ENCODE data around the gene SDC3.

SDC3 gene

GRCh38 chr1:30875197-30875596 lies 33.4 kb downstream of the SDC3 start:
- no peak for TF ChIP-seq CTCF (IDR thresholded peaks at IDR 0.05)
- no peak for DNase-seq
- H3K27ac Mint-ChIP-seq: no peak overlapping the region
- H3K9me3 Mint-ChIP-seq: no peaks in the 10 kb centered on the region
- peaks cover 5% of the 10 kb centered on the region for H3K36me3 Mint-ChIP-seq (ENCODE audit: low read depth)
- H3K4me3 Mint-ChIP-seq: no peak overlapping the region
- H3K4me1 Mint-ChIP-seq: peaks cover 35% of the 10 kb centered on the region
- H3K27me3 Mint-ChIP-seq (ENCODE audit: low read depth, poor library complexity): peaks cover 7% of the 10 kb centered on the region

DNA sequence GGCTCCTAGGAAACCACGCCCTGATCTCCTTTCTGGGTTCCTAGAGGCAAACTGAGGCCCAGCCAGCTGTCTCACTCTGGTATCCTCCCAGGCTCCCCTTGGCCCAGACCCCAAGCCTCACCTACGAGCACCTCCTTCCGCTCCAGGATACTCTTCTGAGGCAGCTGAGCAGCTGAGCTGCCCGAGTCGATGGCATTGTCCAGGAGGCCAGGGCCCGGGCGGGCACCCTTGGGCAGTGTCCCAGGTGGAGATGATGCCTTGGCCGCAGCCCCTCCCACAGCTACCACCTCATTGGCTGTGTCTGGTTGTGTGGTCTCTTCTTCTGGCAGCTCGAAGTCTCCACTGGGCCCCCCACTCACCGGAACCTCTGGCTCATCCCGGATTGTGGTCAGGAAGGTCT lies 34.4 kb downstream of the SDC3 start:
- TF ChIP-seq CTCF (IDR thresholded peaks at IDR 0.05): no peak
- no peaks in the 10 kb centered on the region for H3K9me3 Mint-ChIP-seq
- peaks cover 5% of the 10 kb centered on the region for H3K36me3 Mint-ChIP-seq (ENCODE audit: low read depth)
- no peak for DNase-seq
- no peak overlapping the region for H3K27ac Mint-ChIP-seq
- H3K4me1 Mint-ChIP-seq: peaks cover 31% of the 10 kb centered on the region
- H3K4me3 Mint-ChIP-seq: no peak overlapping the region
- peaks cover 7% of the 10 kb centered on the region for H3K27me3 Mint-ChIP-seq (ENCODE audit: low read depth, poor library complexity)

- H3K27ac Mint-ChIP-seq: no peak overlapping the region
- H3K27me3 Mint-ChIP-seq (ENCODE audit: low read depth, poor library complexity): peaks cover 7% of the 10 kb centered on the region
- H3K36me3 Mint-ChIP-seq (ENCODE audit: low read depth): peaks cover 5% of the 10 kb centered on the region
- no peaks in the 10 kb centered on the region for H3K9me3 Mint-ChIP-seq
- no peak for TF ChIP-seq CTCF (IDR thresholded peaks at IDR 0.05)
- H3K4me1 Mint-ChIP-seq: peaks cover 30% of the 10 kb centered on the region
- DNase-seq: no peak
- H3K4me3 Mint-ChIP-seq: no peak overlapping the region
These were observed 35.7 kb downstream of the SDC3 start for GRCh38 chr1:30872948-30873263.

GRCh38 chr1:30872033-30872947 lies 36.3 kb downstream of the SDC3 start:
- H3K4me1 Mint-ChIP-seq: peaks cover 24% of the 10 kb centered on the region
- peak overlapping the region; percentile 47 for H3K27ac Mint-ChIP-seq
- H3K27me3 Mint-ChIP-seq (ENCODE audit: low read depth, poor library complexity): peaks cover 7% of the 10 kb centered on the region
- no peak overlapping the region for H3K4me3 Mint-ChIP-seq
- no peaks in the 10 kb centered on the region for H3K9me3 Mint-ChIP-seq
- DNase-seq: no peak
- H3K36me3 Mint-ChIP-seq (ENCODE audit: low read depth): peaks cover 5% of the 10 kb centered on the region
- TF ChIP-seq CTCF (IDR thresholded peaks at IDR 0.05): no peak

DNA sequence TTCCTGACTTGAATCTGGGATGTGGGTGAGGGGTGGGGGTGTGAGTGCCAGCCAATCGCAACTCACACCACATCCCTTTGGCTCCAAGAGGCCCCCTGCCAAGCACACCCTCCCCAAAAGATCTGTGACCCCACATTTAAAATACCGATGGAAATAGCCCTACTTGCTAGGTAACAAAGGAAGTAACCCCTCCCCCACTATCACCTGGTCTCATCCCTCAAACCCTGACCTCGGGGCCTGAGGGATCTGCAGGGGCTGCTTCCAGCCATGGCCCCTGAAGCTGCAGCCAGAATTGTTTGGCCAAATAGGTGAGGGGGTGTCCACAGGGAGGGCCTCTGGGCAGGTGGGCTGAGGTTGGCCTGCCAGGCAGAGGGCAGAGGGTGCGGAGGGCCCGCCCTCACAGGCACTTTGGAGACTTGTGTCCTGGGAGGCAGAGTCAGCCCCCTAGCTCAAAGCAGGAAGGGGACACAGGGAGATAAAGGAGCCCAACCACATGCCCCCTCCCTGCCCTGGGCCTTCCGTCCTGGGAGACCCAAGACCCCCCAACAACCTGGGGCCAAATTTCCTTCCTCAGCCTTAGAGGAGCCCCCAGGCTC lies 37.2 kb downstream of the SDC3 start:
- peaks cover 7% of the 10 kb centered on the region for H3K27me3 Mint-ChIP-seq (ENCODE audit: low read depth, poor library complexity)
- H3K4me3 Mint-ChIP-seq: no peak overlapping the region
- peaks cover 5% of the 10 kb centered on the region for H3K36me3 Mint-ChIP-seq (ENCODE audit: low read depth)
- no peak overlapping the region for H3K27ac Mint-ChIP-seq
- TF ChIP-seq CTCF (IDR thresholded peaks at IDR 0.05): no peak
- no peak for DNase-seq
- peaks cover 23% of the 10 kb centered on the region for H3K4me1 Mint-ChIP-seq
- no peaks in the 10 kb centered on the region for H3K9me3 Mint-ChIP-seq

Measured in nephron progenitor cell (in vitro differentiated cells).